ENCODE results near the gene BBOX1.
A peak's percentile ranks its signal among the peaks of the same experiment; 100 is the strongest.
"Not testable (repeated sequence)": the region's sequence is repeated elsewhere in the genome, so short reads cannot be mapped to it uniquely, and the experiment has no call there.

BBOX1 gene

GRCh38 chr11:27040302-27041115, at the start of gene BBOX1:
BBOX1 (plus strand) TSS chr11:27040815; CDS start chr11:27055431, 14,616 bp downstream.
- DNase-seq (ENCODE audit: low spot score), result peak; percentile 64

DNA sequence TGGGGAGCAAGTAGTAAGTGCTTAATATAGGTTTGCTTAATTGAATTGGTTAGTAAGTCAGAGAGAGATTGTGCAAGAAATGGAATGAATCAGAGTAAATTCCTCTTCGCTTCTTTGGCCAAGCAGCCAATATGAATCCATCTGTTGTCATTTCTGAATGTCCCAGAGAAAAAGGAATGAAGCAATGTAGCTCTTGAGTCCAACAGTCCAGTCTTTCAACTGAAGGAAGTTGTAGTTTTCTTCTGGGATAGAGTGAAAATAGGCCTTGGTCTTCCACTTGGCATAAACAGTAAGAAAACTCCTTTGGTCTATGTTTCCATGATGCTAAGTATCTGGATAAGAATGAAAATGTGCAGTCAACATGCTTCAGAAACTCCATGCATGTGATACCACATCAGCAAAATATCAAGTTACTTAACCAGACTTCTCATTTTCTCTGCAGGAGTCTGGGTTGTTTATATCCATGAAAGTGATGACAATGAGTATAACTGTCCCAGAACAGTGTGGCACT, 48.5 kb upstream of the BBOX1 start:
- DNase-seq (ENCODE audit: low spot score), result peak; percentile 7

GRCh38 chr11:26993965-26994457, 46.6 kb upstream of the BBOX1 start, which contains the start of gene FIBIN:
FIBIN (plus strand) TSS chr11:26994112; CDS start chr11:26994527, 415 bp downstream.
- DNase-seq (ENCODE audit: low spot score), result no peak

- no peak for DNase-seq (ENCODE audit: low spot score)
Measured at GRCh38 chr11:26994631-26995095, 46.0 kb upstream of the BBOX1 start.

- DNase-seq (ENCODE audit: low spot score), result no peak
Measured at GRCh38 chr11:26995701-26996460, 44.7 kb upstream of the BBOX1 start.

DNA sequence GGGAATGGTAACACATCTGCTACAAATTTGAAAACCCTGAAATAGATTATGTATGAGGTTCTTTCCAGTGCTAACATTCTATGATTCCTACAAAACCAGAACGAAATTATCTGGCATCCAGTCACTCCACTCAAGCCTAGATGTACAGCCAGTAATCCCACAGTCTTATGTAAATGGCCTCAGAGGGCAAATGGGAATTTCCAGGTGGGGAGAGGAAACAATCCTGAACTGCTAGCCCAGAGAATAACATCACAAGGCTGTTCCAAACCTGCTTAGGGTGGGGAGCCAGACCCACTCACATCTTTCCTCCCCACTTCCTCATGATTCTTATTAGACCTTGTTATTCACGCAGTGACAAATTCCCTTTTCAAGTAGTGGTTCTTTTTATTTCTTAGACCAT, 43.2 kb upstream of the BBOX1 start:
- no peak for DNase-seq (ENCODE audit: low spot score)

DNA sequence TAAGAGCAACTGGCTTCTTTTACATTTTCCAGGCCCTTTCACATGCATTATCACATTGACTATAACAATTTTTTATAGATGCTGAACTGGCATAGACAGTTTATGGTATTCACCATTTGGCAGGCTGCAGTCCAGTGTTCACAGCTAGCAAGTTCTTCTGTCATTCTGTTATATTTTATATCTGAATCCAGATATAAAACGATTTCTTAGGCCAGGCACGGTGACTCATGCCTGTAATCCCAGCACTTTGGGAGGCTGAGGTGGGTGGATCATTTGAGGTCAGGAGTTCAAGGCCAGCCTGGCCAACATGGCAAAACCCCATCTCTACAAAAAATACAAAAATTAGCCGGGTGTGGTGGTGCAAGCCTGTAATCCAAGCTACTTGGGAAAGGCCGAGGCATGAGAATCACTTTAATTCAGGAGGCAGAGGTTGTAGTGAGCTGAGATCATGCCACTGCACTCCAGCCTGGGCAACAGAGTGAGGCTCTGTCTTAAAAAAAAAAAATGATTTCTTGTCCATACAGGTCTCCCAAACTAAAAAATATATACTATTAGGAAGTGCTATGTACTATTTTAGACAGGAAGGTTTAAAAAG, 39.4 kb upstream of the BBOX1 start:
- not testable (repeated sequence) for DNase-seq (ENCODE audit: low spot score)

- DNase-seq (ENCODE audit: low spot score), result no peak
Measured at GRCh38 chr11:27002431-27002830, 38.2 kb upstream of the BBOX1 start.

DNA sequence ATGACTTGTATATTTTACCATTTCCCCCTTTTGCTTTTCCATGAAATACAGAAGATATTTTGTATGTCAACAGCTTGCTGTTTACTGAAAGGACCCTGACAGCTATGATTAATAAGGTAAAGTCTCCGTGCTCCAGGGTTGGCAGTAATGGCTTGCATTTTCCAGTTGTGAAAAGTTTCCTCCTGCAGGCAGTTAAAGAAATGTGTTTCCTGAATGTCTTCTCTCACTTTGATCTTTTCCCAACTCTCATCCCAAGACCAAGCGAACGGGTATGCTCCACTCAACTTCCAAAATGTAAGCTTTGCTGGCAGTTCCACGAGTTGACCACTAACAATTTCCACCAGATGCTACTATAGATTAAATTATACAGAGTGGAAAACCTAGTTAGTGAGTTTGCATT, 37.8 kb upstream of the BBOX1 start:
- no peak for DNase-seq (ENCODE audit: low spot score)

DNA sequence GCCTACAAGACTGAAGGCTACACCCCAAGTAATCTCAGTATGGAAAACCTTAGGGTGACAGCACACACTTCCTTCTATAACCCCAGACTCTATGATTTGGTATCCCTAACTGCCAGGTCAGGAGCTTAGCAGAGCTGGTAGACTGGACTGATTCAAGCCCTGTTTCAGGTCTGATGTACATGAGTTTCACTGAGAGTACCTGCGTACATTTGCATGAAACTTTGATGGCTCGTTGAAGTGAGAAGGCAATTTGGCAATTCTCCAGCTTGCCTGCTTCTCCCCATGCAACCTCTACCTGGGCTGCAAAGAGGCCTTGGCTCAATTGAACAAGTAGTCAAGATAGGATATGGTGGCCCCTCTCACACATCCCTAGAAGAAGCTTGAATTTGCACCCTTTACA, 36.5 kb upstream of the BBOX1 start:
- no peak for DNase-seq (ENCODE audit: low spot score)

DNA sequence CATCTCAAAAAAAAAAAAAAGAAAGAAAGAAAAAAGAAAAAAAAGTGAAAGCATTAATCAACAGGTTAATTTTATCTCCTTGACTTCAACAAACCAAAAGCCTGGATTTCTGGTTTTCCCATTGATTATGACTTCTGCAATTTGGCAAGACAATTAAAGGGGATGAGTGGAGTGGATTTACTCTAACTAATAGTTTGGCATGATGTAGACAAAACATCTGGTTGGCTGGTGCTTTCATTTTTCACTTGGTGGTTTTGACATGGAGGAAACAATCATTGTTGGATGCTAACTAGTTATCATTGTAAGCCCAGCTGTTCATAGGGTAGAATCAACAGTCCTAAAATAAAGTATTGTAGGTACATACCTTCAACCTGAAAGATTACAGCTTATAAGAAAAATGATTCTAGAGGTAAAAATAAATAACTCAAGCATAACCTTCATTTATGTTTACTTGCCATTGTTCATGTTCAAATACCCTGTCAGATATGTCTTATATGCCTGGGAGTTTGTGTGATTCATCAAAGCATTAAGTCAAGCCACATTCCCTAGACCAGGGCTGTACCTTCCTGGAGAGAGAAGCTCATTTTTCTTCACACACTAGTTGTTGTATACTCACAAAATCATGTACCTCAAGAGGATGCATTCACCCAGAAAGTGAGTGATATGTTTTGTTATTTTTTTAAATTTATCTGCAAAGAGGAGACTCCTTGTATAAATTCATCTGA, 31.6 kb upstream of the BBOX1 start:
- DNase-seq (ENCODE audit: low spot score), result no peak

DNA sequence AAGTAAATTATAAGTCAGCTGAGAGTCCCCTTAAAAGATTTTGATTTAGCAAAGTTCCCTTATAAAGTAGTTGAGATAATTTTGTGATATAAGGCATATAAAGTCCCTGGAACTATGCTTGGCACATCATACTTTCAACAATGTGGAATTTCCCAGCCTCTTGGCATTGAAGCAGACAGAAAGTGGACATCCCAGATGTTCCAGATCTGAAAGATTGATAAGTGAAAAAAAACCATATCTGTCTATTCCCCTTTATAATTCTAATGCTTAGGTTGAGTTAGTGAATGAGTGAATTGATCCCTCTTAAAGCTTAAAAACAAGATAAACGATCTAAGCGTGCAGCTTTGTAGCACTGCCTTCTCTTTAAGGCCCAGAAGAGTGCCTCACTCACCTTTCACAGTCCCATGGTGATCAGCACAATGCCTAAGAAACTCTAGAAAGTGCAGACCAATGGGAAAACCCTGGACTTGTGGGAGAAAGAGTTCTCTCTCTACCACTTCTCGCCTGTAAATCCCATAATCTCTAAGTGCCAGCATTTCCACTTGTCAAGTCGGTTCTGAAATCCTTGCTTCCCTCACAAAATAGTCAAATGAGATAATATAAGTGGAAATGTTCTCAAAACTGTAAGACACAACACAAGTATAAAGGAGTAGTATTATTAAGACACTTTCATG, 28.9 kb upstream of the BBOX1 start:
- no peak for DNase-seq (ENCODE audit: low spot score)

- peak; percentile 66 for DNase-seq (ENCODE audit: low spot score)
Measured at GRCh38 chr11:27012234-27012921, 28.2 kb upstream of the BBOX1 start.

- DNase-seq (ENCODE audit: low spot score), result no peak
Measured at GRCh38 chr11:27013781-27014361, 26.7 kb upstream of the BBOX1 start.

GRCh38 chr11:27018902-27019529, 21.6 kb upstream of the BBOX1 start:
- DNase-seq (ENCODE audit: low spot score), result no peak

DNA sequence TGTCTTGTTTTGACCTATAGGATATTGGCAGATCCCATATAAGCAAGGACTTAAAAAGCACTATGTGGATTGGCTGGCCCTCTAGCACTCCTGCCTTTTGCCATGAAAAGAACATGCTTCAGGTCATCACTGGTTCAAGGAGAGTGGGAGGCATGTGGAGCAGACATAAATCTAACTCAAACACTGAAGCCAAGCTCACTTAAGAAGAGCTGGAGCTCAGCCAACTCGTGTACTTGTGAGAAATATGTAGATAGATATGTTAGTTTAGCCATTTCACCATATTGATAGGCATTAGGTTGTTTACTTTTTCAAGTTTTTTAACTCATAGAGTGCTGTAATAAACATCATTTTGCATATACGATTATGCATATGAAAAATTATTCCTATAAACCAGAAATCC, 19.9 kb upstream of the BBOX1 start:
- no peak for DNase-seq (ENCODE audit: low spot score)

GRCh38 chr11:27022659-27023251, 17.9 kb upstream of the BBOX1 start:
- no peak for DNase-seq (ENCODE audit: low spot score)

GRCh38 chr11:27024865-27025264, 15.8 kb upstream of the BBOX1 start:
- no peak for DNase-seq (ENCODE audit: low spot score)

DNA sequence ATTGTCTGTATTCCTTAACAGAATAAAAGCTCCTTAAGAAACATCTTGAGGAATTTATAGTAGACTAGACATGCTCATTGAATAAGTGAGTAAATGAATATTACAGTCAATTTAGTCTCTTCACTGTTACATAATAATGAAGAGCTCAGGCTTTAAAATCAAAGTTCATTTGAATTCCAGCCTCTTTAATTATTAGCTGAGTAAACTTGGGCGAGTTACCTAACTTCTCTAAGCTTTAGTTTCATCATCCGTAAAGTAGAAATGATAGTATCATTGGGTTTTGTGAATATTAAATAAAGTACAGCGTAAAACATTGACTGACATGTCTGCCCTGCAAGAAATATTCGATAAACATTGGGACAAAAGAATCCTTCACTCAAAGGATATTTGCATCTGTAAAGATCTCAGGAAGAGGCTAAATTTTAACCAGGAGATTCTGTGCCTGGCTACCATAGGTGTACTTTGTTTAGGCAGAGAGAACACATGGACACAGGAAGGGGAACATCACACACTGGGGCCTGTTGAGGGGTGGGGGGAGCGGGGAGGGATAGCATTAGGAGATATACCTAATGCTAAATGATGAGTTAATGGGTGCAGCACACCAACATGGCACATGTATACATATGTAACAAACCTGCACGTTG, 15.2 kb upstream of the BBOX1 start:
- DNase-seq (ENCODE audit: low spot score), result no peak
